Measurements from ENCODE around the gene C1orf159. TPM values are rescaled to one million over a fixed set of nuclear protein-coding genes. Genes with fewer than 3 reads are reported as not detected.

The C1orf159 gene
- total RNA-seq, 2 experiments from 2014 or later = 11.1 to 11.3 TPM

DNA sequence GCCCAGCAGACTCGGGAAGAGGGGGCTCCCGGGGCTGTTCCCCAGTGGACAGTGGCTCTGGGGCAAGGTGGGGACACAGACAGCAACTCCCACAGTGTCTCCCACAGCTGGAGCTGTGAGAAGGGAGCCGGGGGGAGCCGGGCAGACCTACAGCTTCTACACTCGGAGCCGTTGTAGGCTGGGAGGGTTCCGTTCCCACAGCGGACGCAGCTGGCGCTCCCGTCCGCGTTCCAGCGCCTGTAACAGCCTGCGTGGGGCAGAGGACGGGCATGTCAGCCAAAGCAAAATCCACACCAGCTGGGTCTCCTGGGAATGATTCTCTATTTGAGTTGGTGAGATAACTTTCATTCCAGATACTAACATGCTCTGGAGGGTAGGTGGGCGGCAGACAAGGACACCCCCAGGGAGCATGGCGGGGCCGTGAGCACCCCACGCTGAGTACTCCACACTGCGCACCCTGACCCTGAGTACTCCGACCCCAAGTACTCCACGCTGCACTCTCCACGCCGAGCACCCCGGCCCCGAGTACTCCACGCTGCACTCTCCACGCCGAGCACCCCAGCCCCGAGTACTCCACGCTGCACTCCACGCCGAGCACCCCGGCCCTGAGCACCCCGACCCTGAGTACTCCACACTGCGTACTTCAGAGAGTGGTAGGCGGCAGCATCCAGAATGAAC, 28.4 kb downstream of the C1orf159 start:
- Mint-ChIP-seq H3K27ac (no peak overlapping the region), H3K27me3 (no peaks in the 10 kb centered on the region), H3K4me1 (ENCODE audit: low read depth) (no peaks in the 10 kb centered on the region), H3K4me3 (no peak overlapping the region), H3K9me3 (no peaks in the 10 kb centered on the region), H3K36me3 (ENCODE audit: low read depth) (no peaks in the 10 kb centered on the region)
- Histone ChIP-seq H3K27me3 (ENCODE audit: control insufficient read depth in 1 of 2, insufficient read depth in 2 of 2, low read length in 2 of 2) (no peaks in the 10 kb centered on the region), H3K4me3 (ENCODE audit: low read length) (no peak overlapping the region), H3K9me3 (ENCODE audit: control insufficient read depth in 1 of 2, insufficient read depth in 1 of 2, low read length in 2 of 2) (no peaks in the 10 kb centered on the region), H3K4me1 (ENCODE audit: insufficient read depth, low read length) (no peaks in the 10 kb centered on the region), H3K27ac (ENCODE audit: low read depth in 1 of 2, low read length in 2 of 2) (no peak overlapping the region), H3K36me3 (ENCODE audit: insufficient read depth, low read length) (no peaks in the 10 kb centered on the region)
- DNase-seq = no peak
- no peak for ATAC-seq (ENCODE audit: poor library complexity)
- CTCF ChIA-PET = no interaction called here
- TF ChIP-seq, protein P1, sequence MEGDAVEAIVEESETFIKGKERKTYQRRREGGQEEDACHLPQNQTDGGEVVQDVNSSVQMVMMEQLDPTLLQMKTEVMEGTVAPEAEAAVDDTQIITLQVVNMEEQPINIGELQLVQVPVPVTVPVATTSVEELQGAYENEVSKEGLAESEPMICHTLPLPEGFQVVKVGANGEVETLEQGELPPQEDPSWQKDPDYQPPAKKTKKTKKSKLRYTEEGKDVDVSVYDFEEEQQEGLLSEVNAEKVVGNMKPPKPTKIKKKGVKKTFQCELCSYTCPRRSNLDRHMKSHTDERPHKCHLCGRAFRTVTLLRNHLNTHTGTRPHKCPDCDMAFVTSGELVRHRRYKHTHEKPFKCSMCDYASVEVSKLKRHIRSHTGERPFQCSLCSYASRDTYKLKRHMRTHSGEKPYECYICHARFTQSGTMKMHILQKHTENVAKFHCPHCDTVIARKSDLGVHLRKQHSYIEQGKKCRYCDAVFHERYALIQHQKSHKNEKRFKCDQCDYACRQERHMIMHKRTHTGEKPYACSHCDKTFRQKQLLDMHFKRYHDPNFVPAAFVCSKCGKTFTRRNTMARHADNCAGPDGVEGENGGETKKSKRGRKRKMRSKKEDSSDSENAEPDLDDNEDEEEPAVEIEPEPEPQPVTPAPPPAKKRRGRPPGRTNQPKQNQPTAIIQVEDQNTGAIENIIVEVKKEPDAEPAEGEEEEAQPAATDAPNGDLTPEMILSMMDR (IDR thresholded peaks at IDR 0.05) = no peak
- POLR2A ChIA-PET = no interaction called here
- intact Hi-C loops (cut with DNase I, micrococcal nuclease) = no loop called here

DNA sequence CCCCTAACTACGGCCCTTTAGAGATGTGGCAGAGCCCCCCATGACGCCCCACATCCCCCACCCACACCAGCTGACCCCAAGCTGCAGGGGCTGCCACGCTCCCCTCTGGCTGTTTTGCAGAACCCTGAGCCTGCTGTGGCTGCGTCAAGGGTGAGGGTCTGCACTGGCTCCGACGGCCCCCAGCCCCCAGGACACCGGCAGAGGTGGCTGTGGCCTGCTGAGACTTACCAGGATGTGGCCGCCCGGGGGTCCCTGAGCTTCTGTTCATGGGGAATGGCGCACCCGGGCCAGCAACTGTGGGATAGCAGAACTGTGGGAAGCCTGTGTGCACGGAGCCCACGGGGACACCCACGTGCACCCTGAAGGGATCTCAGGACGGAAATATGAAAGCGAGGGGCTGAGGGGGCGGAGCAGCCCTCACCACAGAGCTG, 29.0 kb downstream of the C1orf159 start:
- Histone ChIP-seq H3K4me1 (ENCODE audit: insufficient read depth, low read length) (no peaks in the 10 kb centered on the region), H3K4me3 (ENCODE audit: low read length) (no peak overlapping the region), H3K9me3 (ENCODE audit: control insufficient read depth in 1 of 2, insufficient read depth in 1 of 2, low read length in 2 of 2) (no peaks in the 10 kb centered on the region), H3K27me3 (ENCODE audit: control insufficient read depth in 1 of 2, insufficient read depth in 2 of 2, low read length in 2 of 2) (no peaks in the 10 kb centered on the region), H3K36me3 (ENCODE audit: insufficient read depth, low read length) (no peaks in the 10 kb centered on the region), H3K27ac (ENCODE audit: low read depth in 1 of 2, low read length in 2 of 2) (no peak overlapping the region)
- Mint-ChIP-seq H3K36me3 (ENCODE audit: low read depth) (no peaks in the 10 kb centered on the region), H3K9me3 (no peaks in the 10 kb centered on the region), H3K4me3 (no peak overlapping the region), H3K4me1 (ENCODE audit: low read depth) (no peaks in the 10 kb centered on the region), H3K27me3 (no peaks in the 10 kb centered on the region), H3K27ac (no peak overlapping the region)
- ChIA-PET POLR2A (no interaction called here), CTCF (no interaction called here)
- TF ChIP-seq, protein P1 (IDR thresholded peaks at IDR 0.05) = no peak
- intact Hi-C loops (cut with DNase I, micrococcal nuclease) = no loop called here
- ATAC-seq (ENCODE audit: poor library complexity) = no peak
- peak in 1 of 14 experiments; percentile 0 for DNase-seq

DNA sequence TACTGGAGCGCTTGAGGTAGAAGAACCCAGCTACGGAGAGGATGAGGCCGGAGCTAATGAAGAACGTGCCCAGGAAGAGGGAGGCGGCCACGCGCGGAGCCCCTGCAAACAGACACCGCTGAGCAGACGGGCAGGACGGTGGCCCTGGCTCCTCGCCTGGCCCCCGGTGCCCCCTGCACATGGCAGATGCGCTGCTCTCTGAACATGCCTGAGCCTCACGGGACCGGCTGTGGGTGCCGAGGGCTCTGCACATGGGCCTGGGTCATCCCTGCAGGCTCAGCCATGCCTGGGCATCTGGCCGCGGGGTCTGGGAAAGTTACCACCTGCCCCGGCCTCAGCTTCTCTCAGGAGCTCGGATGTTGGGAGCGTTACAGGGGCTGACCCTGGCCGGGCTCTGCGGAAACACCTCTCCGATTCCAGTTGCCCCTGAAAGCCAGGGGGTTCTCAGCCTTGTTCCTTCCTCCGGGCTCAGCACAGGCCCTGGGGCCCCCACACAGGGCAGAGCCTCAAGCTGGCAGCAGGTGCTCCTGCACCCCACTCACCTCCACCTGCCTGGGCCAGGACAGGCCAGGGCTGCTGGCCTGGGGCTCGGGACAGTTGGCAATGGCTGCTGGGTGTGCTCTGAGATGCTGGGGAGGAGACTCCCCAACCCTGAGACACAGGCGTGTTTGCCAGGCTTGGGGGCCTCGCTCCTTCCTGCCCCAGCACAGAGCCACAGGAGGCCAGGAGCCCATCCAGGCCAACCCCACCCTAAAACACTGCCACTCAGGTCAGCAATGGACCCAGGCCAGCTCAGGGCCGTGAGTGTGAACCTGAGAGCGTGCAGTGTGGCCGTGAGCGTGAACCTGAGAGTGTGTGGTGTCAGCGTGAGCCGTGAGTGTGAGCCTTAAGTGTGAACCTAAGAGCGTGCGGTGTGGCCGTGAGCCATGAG, 29.7 kb downstream of the C1orf159 start:
- TF ChIP-seq, protein P1 (IDR thresholded peaks at IDR 0.05) = no peak
- no peak overlapping the region for H3K4me3 ChIP-seq (ENCODE audit: low read length)
- POLR2A ChIA-PET = no interaction called here
- Mint-ChIP-seq H3K27ac (no peak overlapping the region), H3K4me3 (no peak overlapping the region), H3K27me3 (no peaks in the 10 kb centered on the region), H3K9me3 (no peaks in the 10 kb centered on the region), H3K4me1 (ENCODE audit: low read depth) (no peaks in the 10 kb centered on the region), H3K36me3 (ENCODE audit: low read depth) (no peaks in the 10 kb centered on the region)
- no peaks in the 10 kb centered on the region for H3K36me3 ChIP-seq (ENCODE audit: insufficient read depth, low read length)
- intact Hi-C loops (cut with DNase I, micrococcal nuclease) = no loop called here
- no peaks in the 10 kb centered on the region for H3K4me1 ChIP-seq (ENCODE audit: insufficient read depth, low read length)
- no peaks in the 10 kb centered on the region for H3K27me3 ChIP-seq (ENCODE audit: control insufficient read depth in 1 of 2, insufficient read depth in 2 of 2, low read length in 2 of 2)
- no peak for ATAC-seq (ENCODE audit: poor library complexity)
- peak in 2 of 14 experiments; percentile 1 to 15 for DNase-seq
- H3K27ac ChIP-seq (ENCODE audit: low read depth in 1 of 2, low read length in 2 of 2) = no peak overlapping the region
- CTCF ChIA-PET = no interaction called here
- no peaks in the 10 kb centered on the region for H3K9me3 ChIP-seq (ENCODE audit: control insufficient read depth in 1 of 2, insufficient read depth in 1 of 2, low read length in 2 of 2)
